Parathyroid adenoma (tissue), 2 donors: ENCODE measurements around the gene CSMD2.

ENCODE experiments used
- H2AFZ ChIP-seq: fragments of 300-600 bp; sonication (generic); one replicate; pipeline ENCODE4 v1.7.0; 2017; ENCODE audit warnings: antibody characterized with exemption, mild to moderate bottlenecking
- H3K27ac ChIP-seq: fragments of 300-600 bp; sonication (generic); one replicate; pipeline ENCODE4 v1.7.0; 2017
- H3K27me3 ChIP-seq: fragments of 300-600 bp; sonication (generic); one replicate; pipeline ENCODE4 v1.7.0; 2017; ENCODE audit warnings: low read length; ENCODE audit not compliant: control insufficient read depth, insufficient read depth
- H3K36me3 ChIP-seq: fragments of 300-600 bp; sonication (generic); one replicate; pipeline ENCODE4 v1.7.0; 2017; ENCODE audit warnings: low read length; ENCODE audit not compliant: control insufficient read depth, insufficient read depth
- H3K4me1 ChIP-seq: fragments of 300-600 bp; sonication (generic); one replicate; pipeline ENCODE4 v1.7.0; 2017; ENCODE audit warnings: control low read depth
- H3K4me2 ChIP-seq: fragments of 300-600 bp; sonication (generic); one replicate; pipeline ENCODE4 v1.7.0; 2017; ENCODE audit warnings: low read length
- H3K4me3 ChIP-seq: fragments of 300-600 bp; sonication (generic); one replicate; pipeline ENCODE4 v1.7.0; 2017; ENCODE audit warnings: low read depth, low read length
- H3K79me2 ChIP-seq: fragments of 300-600 bp; sonication (generic); one replicate; pipeline ENCODE4 v1.7.0; 2017; ENCODE audit warnings: control low read depth
- H3K9ac ChIP-seq: fragments of 300-600 bp; sonication (generic); one replicate; pipeline ENCODE4 v1.7.0; 2017; ENCODE audit warnings: mild to moderate bottlenecking
- H3K9me3 ChIP-seq: fragments of 300-600 bp; sonication (generic); one replicate; pipeline ENCODE4 v1.7.0; 2017; ENCODE audit warnings: low read length; ENCODE audit not compliant: control insufficient read depth
- CTCF ChIP-seq: fragments of 300-600 bp; sonication (generic); IDR thresholded peaks from one replicate; pipeline ENCODE4 v1.7.0; 2017; ENCODE audit warnings: antibody characterized with exemption, mild to moderate bottlenecking
- donor health status: primary hyperparathyroidism.

Gene CSMD2

GRCh38 chr1:33616780-33617179, 548.2 kb downstream of the CSMD2 start:
- Histone ChIP-seq H3K4me1 (no peaks in the 10 kb centered on the region), H3K4me2 (no peak overlapping the region), H3K36me3 (no peaks in the 10 kb centered on the region), H3K27me3 (no peaks in the 10 kb centered on the region), H3K9ac (no peak overlapping the region), H2AFZ (no peak overlapping the region), H3K79me2 (no peaks in the 10 kb centered on the region), H3K4me3 (no peak overlapping the region), H3K27ac (no peak overlapping the region), H3K9me3 (no peaks in the 10 kb centered on the region)
- no peak for TF ChIP-seq CTCF

GRCh38 chr1:33615546-33615945, 549.5 kb downstream of the CSMD2 start:
- no peaks in the 10 kb centered on the region for H3K4me1 ChIP-seq
- no peak for TF ChIP-seq CTCF
- no peak overlapping the region for H3K9ac ChIP-seq
- no peaks in the 10 kb centered on the region for H3K9me3 ChIP-seq
- H3K36me3 ChIP-seq = no peaks in the 10 kb centered on the region
- no peak overlapping the region for H3K4me3 ChIP-seq
- no peaks in the 10 kb centered on the region for H3K27me3 ChIP-seq
- H3K79me2 ChIP-seq = no peaks in the 10 kb centered on the region
- no peak overlapping the region for H2AFZ ChIP-seq
- no peak overlapping the region for H3K27ac ChIP-seq
- no peak overlapping the region for H3K4me2 ChIP-seq

GRCh38 chr1:33610864-33611455, 554.1 kb downstream of the CSMD2 start:
- Histone ChIP-seq H3K27me3 (no peaks in the 10 kb centered on the region), H3K4me2 (no peak overlapping the region), H2AFZ (no peak overlapping the region), H3K79me2 (no peaks in the 10 kb centered on the region), H3K9me3 (no peaks in the 10 kb centered on the region), H3K4me1 (no peaks in the 10 kb centered on the region), H3K36me3 (no peaks in the 10 kb centered on the region), H3K9ac (no peak overlapping the region), H3K27ac (no peak overlapping the region), H3K4me3 (no peak overlapping the region)
- TF ChIP-seq CTCF = no peak

- Histone ChIP-seq H2AFZ (no peak overlapping the region), H3K4me2 (no peak overlapping the region), H3K27ac (no peak overlapping the region), H3K27me3 (no peaks in the 10 kb centered on the region), H3K4me3 (no peak overlapping the region), H3K79me2 (no peaks in the 10 kb centered on the region), H3K9ac (no peak overlapping the region), H3K36me3 (no peaks in the 10 kb centered on the region), H3K9me3 (no peaks in the 10 kb centered on the region), H3K4me1 (no peaks in the 10 kb centered on the region)
- no peak for TF ChIP-seq CTCF
Observed at GRCh38 chr1:33610391-33610790, 554.6 kb downstream of the CSMD2 start.

GRCh38 chr1:33609739-33610138, 555.3 kb downstream of the CSMD2 start:
- no peak overlapping the region for H3K9ac ChIP-seq

More at GRCh38 chr1:33609739-33610138, 555.3 kb downstream of the CSMD2 start:
- Histone ChIP-seq H3K36me3 (no peaks in the 10 kb centered on the region), H3K27ac (no peak overlapping the region), H3K27me3 (no peaks in the 10 kb centered on the region), H2AFZ (no peak overlapping the region), H3K4me3 (no peak overlapping the region), H3K4me1 (no peaks in the 10 kb centered on the region), H3K9me3 (no peaks in the 10 kb centered on the region), H3K79me2 (no peaks in the 10 kb centered on the region), H3K4me2 (no peak overlapping the region)
- no peak for TF ChIP-seq CTCF
